GM12891 (cell line): Measurements from ENCODE around the gene HTR3A.

Source experiments
- POLR2A ChIP-seq: IDR thresholded peaks from 2 replicates; pipeline ENCODE4 v1.6.1; 2011; ENCODE audit warnings: low read depth, low read length, control low read depth
- TAF1 ChIP-seq: IDR thresholded peaks from 2 replicates; pipeline ENCODE4 v1.6.1; 2011; ENCODE audit warnings: low read depth, low read length, control low read depth

- no peak for TF ChIP-seq POLR2A
- no peak for TF ChIP-seq TAF1
Observed at GRCh38 chr11:113934761-113935160, 40.1 kb upstream of the HTR3A start.
